ENCODE results near the gene PTBP1.
A peak's percentile ranks its signal among the peaks of the same experiment; 100 is the strongest.

The PTBP1 gene

GRCh38 chr19:772063-772462, 25.2 kb upstream of the PTBP1 start:
- no peaks in the 10 kb centered on the region for H3K36me3 ChIP-seq (ENCODE audit: control insufficient read depth in 2 of 2, insufficient read depth in 2 of 2, low read length in 2 of 2)
- H3K9ac ChIP-seq (ENCODE audit: low read depth in 1 of 2, low read length in 2 of 2) = no peak overlapping the region
- H3K9me3 ChIP-seq (ENCODE audit: control insufficient read depth in 2 of 2, low read length in 2 of 2) = no peaks in the 10 kb centered on the region
- no peaks in the 10 kb centered on the region for H3K27me3 ChIP-seq (ENCODE audit: control insufficient read depth in 2 of 2, insufficient read depth in 2 of 2, low read length in 2 of 2)
- H3K4me3 ChIP-seq (ENCODE audit: low read length in 2 of 2) = no peak overlapping the region
- no peak overlapping the region for H3K27ac ChIP-seq (ENCODE audit: low read depth in 2 of 2, low read length in 2 of 2)
- no peaks in the 10 kb centered on the region for H3K4me1 ChIP-seq (ENCODE audit: control insufficient read depth in 2 of 2, insufficient read depth in 2 of 2, low read length in 2 of 2)

- Histone ChIP-seq H3K27ac (ENCODE audit: low read depth in 2 of 2, low read length in 2 of 2) (no peak overlapping the region), H3K9ac (ENCODE audit: low read depth in 1 of 2, low read length in 2 of 2) (no peak overlapping the region), H3K36me3 (ENCODE audit: control insufficient read depth in 2 of 2, insufficient read depth in 2 of 2, low read length in 2 of 2) (no peaks in the 10 kb centered on the region), H3K27me3 (ENCODE audit: control insufficient read depth in 2 of 2, insufficient read depth in 2 of 2, low read length in 2 of 2) (no peaks in the 10 kb centered on the region), H3K4me1 (ENCODE audit: control insufficient read depth in 2 of 2, insufficient read depth in 2 of 2, low read length in 2 of 2) (no peaks in the 10 kb centered on the region), H3K9me3 (ENCODE audit: control insufficient read depth in 2 of 2, low read length in 2 of 2) (no peaks in the 10 kb centered on the region), H3K4me3 (ENCODE audit: low read length in 2 of 2) (no peak overlapping the region)
Observed at GRCh38 chr19:772730-773436, 24.4 kb upstream of the PTBP1 start.

- Histone ChIP-seq H3K36me3 (ENCODE audit: control insufficient read depth in 2 of 2, insufficient read depth in 2 of 2, low read length in 2 of 2) (no peaks in the 10 kb centered on the region), H3K4me3 (ENCODE audit: low read length in 2 of 2) (no peak overlapping the region), H3K4me1 (ENCODE audit: control insufficient read depth in 2 of 2, insufficient read depth in 2 of 2, low read length in 2 of 2) (no peaks in the 10 kb centered on the region), H3K27ac (ENCODE audit: low read depth in 2 of 2, low read length in 2 of 2) (no peak overlapping the region), H3K9ac (ENCODE audit: low read depth in 1 of 2, low read length in 2 of 2) (no peak overlapping the region), H3K27me3 (ENCODE audit: control insufficient read depth in 2 of 2, insufficient read depth in 2 of 2, low read length in 2 of 2) (peaks cover 0 to 10% of the 10 kb centered on the region in 2 donors), H3K9me3 (ENCODE audit: control insufficient read depth in 2 of 2, low read length in 2 of 2) (no peaks in the 10 kb centered on the region)
Observed at GRCh38 chr19:776549-776948, 20.7 kb upstream of the PTBP1 start.

- Histone ChIP-seq H3K4me3 (ENCODE audit: low read length in 2 of 2) (no peak overlapping the region), H3K9ac (ENCODE audit: low read depth in 1 of 2, low read length in 2 of 2) (no peak overlapping the region), H3K27ac (ENCODE audit: low read depth in 2 of 2, low read length in 2 of 2) (peak overlapping the region; percentile 11 to 38), H3K36me3 (ENCODE audit: control insufficient read depth in 2 of 2, insufficient read depth in 2 of 2, low read length in 2 of 2) (no peaks in the 10 kb centered on the region), H3K27me3 (ENCODE audit: control insufficient read depth in 2 of 2, insufficient read depth in 2 of 2, low read length in 2 of 2) (peaks cover 10 to 13% of the 10 kb centered on the region in 2 donors), H3K4me1 (ENCODE audit: control insufficient read depth in 2 of 2, insufficient read depth in 2 of 2, low read length in 2 of 2) (peaks cover 0 to 3% of the 10 kb centered on the region in 2 donors), H3K9me3 (ENCODE audit: control insufficient read depth in 2 of 2, low read length in 2 of 2) (no peaks in the 10 kb centered on the region)
Observed at GRCh38 chr19:778910-779653, 18.2 kb upstream of the PTBP1 start.

GRCh38 chr19:780935-781334, 16.3 kb upstream of the PTBP1 start:
- Histone ChIP-seq H3K36me3 (ENCODE audit: control insufficient read depth in 2 of 2, insufficient read depth in 2 of 2, low read length in 2 of 2) (no peaks in the 10 kb centered on the region), H3K4me3 (ENCODE audit: low read length in 2 of 2) (no peak overlapping the region), H3K27ac (ENCODE audit: low read depth in 2 of 2, low read length in 2 of 2) (no peak overlapping the region), H3K4me1 (ENCODE audit: control insufficient read depth in 2 of 2, insufficient read depth in 2 of 2, low read length in 2 of 2) (peaks cover 0 to 3% of the 10 kb centered on the region in 2 donors), H3K27me3 (ENCODE audit: control insufficient read depth in 2 of 2, insufficient read depth in 2 of 2, low read length in 2 of 2) (peaks cover 10 to 13% of the 10 kb centered on the region in 2 donors), H3K9me3 (ENCODE audit: control insufficient read depth in 2 of 2, low read length in 2 of 2) (no peaks in the 10 kb centered on the region), H3K9ac (ENCODE audit: low read depth in 1 of 2, low read length in 2 of 2) (no peak overlapping the region)

GRCh38 chr19:781800-782184, 15.5 kb upstream of the PTBP1 start:
- peaks cover 0 to 3% of the 10 kb centered on the region in 2 donors for H3K4me1 ChIP-seq (ENCODE audit: control insufficient read depth in 2 of 2, insufficient read depth in 2 of 2, low read length in 2 of 2)
- no peak overlapping the region for H3K27ac ChIP-seq (ENCODE audit: low read depth in 2 of 2, low read length in 2 of 2)
- no peak overlapping the region for H3K4me3 ChIP-seq (ENCODE audit: low read length in 2 of 2)

GRCh38 chr19:782185-782877, 14.9 kb upstream of the PTBP1 start:
- Histone ChIP-seq H3K9me3 (ENCODE audit: control insufficient read depth in 2 of 2, low read length in 2 of 2) (no peaks in the 10 kb centered on the region), H3K9ac (ENCODE audit: low read depth in 1 of 2, low read length in 2 of 2) (peak overlapping the region in 1 of 2 donors; percentile 31), H3K27ac (ENCODE audit: low read depth in 2 of 2, low read length in 2 of 2) (no peak overlapping the region), H3K36me3 (ENCODE audit: control insufficient read depth in 2 of 2, insufficient read depth in 2 of 2, low read length in 2 of 2) (no peaks in the 10 kb centered on the region), H3K27me3 (ENCODE audit: control insufficient read depth in 2 of 2, insufficient read depth in 2 of 2, low read length in 2 of 2) (peaks cover 10 to 13% of the 10 kb centered on the region in 2 donors), H3K4me3 (ENCODE audit: low read length in 2 of 2) (peak overlapping the region in 1 of 2 donors; percentile 17), H3K4me1 (ENCODE audit: control insufficient read depth in 2 of 2, insufficient read depth in 2 of 2, low read length in 2 of 2) (peaks cover 0 to 3% of the 10 kb centered on the region in 2 donors)

More at GRCh38 chr19:781800-782184, 15.5 kb upstream of the PTBP1 start:
- H3K9me3 ChIP-seq (ENCODE audit: control insufficient read depth in 2 of 2, low read length in 2 of 2) = no peaks in the 10 kb centered on the region
- no peaks in the 10 kb centered on the region for H3K36me3 ChIP-seq (ENCODE audit: control insufficient read depth in 2 of 2, insufficient read depth in 2 of 2, low read length in 2 of 2)
- H3K9ac ChIP-seq (ENCODE audit: low read depth in 1 of 2, low read length in 2 of 2) = no peak overlapping the region
- H3K27me3 ChIP-seq (ENCODE audit: control insufficient read depth in 2 of 2, insufficient read depth in 2 of 2, low read length in 2 of 2) = peaks cover 10 to 13% of the 10 kb centered on the region in 2 donors

- H3K9ac ChIP-seq (ENCODE audit: low read depth in 1 of 2, low read length in 2 of 2) = peak overlapping the region in 1 of 2 donors; percentile 17
- no peaks in the 10 kb centered on the region for H3K36me3 ChIP-seq (ENCODE audit: control insufficient read depth in 2 of 2, insufficient read depth in 2 of 2, low read length in 2 of 2)
- no peaks in the 10 kb centered on the region for H3K9me3 ChIP-seq (ENCODE audit: control insufficient read depth in 2 of 2, low read length in 2 of 2)
- H3K4me3 ChIP-seq (ENCODE audit: low read length in 2 of 2) = peak overlapping the region in 1 of 2 donors; percentile 17
- peaks cover 0 to 3% of the 10 kb centered on the region in 2 donors for H3K4me1 ChIP-seq (ENCODE audit: control insufficient read depth in 2 of 2, insufficient read depth in 2 of 2, low read length in 2 of 2)
- peaks cover 10 to 13% of the 10 kb centered on the region in 2 donors for H3K27me3 ChIP-seq (ENCODE audit: control insufficient read depth in 2 of 2, insufficient read depth in 2 of 2, low read length in 2 of 2)
- H3K27ac ChIP-seq (ENCODE audit: low read depth in 2 of 2, low read length in 2 of 2) = no peak overlapping the region
Observed at GRCh38 chr19:782878-783668, 14.2 kb upstream of the PTBP1 start.

GRCh38 chr19:784541-784940, 12.7 kb upstream of the PTBP1 start:
- H3K9me3 ChIP-seq (ENCODE audit: control insufficient read depth in 2 of 2, low read length in 2 of 2) = no peaks in the 10 kb centered on the region
- H3K27ac ChIP-seq (ENCODE audit: low read depth in 2 of 2, low read length in 2 of 2) = no peak overlapping the region

More at GRCh38 chr19:784541-784940, 12.7 kb upstream of the PTBP1 start:
- Histone ChIP-seq H3K4me3 (ENCODE audit: low read length in 2 of 2) (no peak overlapping the region), H3K27me3 (ENCODE audit: control insufficient read depth in 2 of 2, insufficient read depth in 2 of 2, low read length in 2 of 2) (peaks cover 4 to 13% of the 10 kb centered on the region in 2 donors), H3K4me1 (ENCODE audit: control insufficient read depth in 2 of 2, insufficient read depth in 2 of 2, low read length in 2 of 2) (peaks cover 0 to 5% of the 10 kb centered on the region in 2 donors), H3K36me3 (ENCODE audit: control insufficient read depth in 2 of 2, insufficient read depth in 2 of 2, low read length in 2 of 2) (no peaks in the 10 kb centered on the region), H3K9ac (ENCODE audit: low read depth in 1 of 2, low read length in 2 of 2) (no peak overlapping the region)
